SK-N-SH (cell line): ENCODE measurements around the gene PPARD. TPM values are rescaled to one million over a fixed set of nuclear protein-coding genes. Genes with fewer than 3 reads are reported as not detected.

Source experiments
- CTCF ChIA-PET: fragments of 300-600, 350-600 bp; formaldehyde crosslinking; extraction: SDS; loops from one replicate; lab custom pipeline; 2021; lab: Yijun Ruan, JAX
- POLR2A ChIA-PET: fragments of 350-600 bp; sonication (Branson Sonifier 250); formaldehyde crosslinking; extraction: SDS; loops from one replicate; lab custom pipeline; 2020; ENCODE audit warnings: antibody characterized with exemption, inconsistent platforms; lab: Yijun Ruan, JAX
- DNase-seq: peaks from one replicate; pipeline ENCODE4 v3.0.0; 2012
- H2AFZ ChIP-seq: fragments of 200-600 bp; sonication (generic); 2 replicates; pipeline ENCODE4 v1.8.1; 2016; ENCODE audit warnings: antibody characterized with exemption, mild to moderate bottlenecking, low read depth
- H3F3A ChIP-seq: fragments of 200-600 bp; sonication (generic); replicated peaks from 2 replicates; pipeline ENCODE3; 2016; ENCODE audit warnings: antibody characterized with exemption, mild to moderate bottlenecking; ENCODE audit not compliant: insufficient read depth
- H3K27ac ChIP-seq, 2 experiments: fragments of 200-500 bp in 1 of 2; fragments of 200-600 bp in 1 of 2; sonication (Bioruptor generic) in 1 of 2; sonication (generic), shearing (Covaris generic) in 1 of 2; 2 replicates each; pipeline versions ENCODE4 v1.5.1 to v1.6.1; 2014 to 2016; ENCODE audit warnings: low read depth in 2 of 2, inconsistent platforms in 1 of 2, low read length in 1 of 2, mild to moderate bottlenecking in 1 of 2, mixed read lengths in 1 of 2
- H3K27me3 ChIP-seq: fragments of 200-600 bp; sonication (generic), shearing (Covaris generic); 2 replicates; pipeline ENCODE4 v1.6.1; 2016; ENCODE audit warnings: mixed run types; ENCODE audit not compliant: insufficient read depth
- H3K36me3 ChIP-seq, 2 experiments: fragments of 200-500 bp in 1 of 2; fragments of 200-600 bp in 1 of 2; sonication (Bioruptor generic) in 1 of 2; sonication (generic) in 1 of 2; replicated peaks in 1 of 2; 2 replicates each; pipeline versions ENCODE3 to v1.5.1; 2014 to 2016; ENCODE audit warnings: low read length in 1 of 2, mild to moderate bottlenecking in 1 of 2; ENCODE audit not compliant: insufficient read depth in 2 of 2, control insufficient read depth in 1 of 2
- H3K4me1 ChIP-seq, 2 experiments: fragments of 200-500 bp in 1 of 2; fragments of 200-600 bp in 1 of 2; sonication (Bioruptor generic) in 1 of 2; sonication (generic), shearing (Covaris generic) in 1 of 2; 2 replicates each; pipeline versions ENCODE4 v1.5.1 to v1.6.1; 2014 to 2016; ENCODE audit warnings: low read depth in 1 of 2, low read length in 1 of 2, mixed run types in 1 of 2; ENCODE audit not compliant: insufficient read depth in 2 of 2, control insufficient read depth in 1 of 2
- H3K4me2 ChIP-seq: fragments of 200-600 bp; sonication (generic), shearing (Covaris generic); 2 replicates; pipeline ENCODE4 v1.6.1; 2017; ENCODE audit warnings: mixed run types
- H3K4me3 ChIP-seq, 2 experiments: fragments of 200-500 bp in 1 of 2; fragments of 200-600 bp in 1 of 2; sonication (Bioruptor generic) in 1 of 2; sonication (generic), shearing (Covaris generic) in 1 of 2; 2 replicates each; pipeline versions ENCODE4 v1.5.1 to v1.8.1; 2014 to 2016; ENCODE audit warnings: low read depth in 2 of 2, inconsistent platforms in 1 of 2, low read length in 1 of 2, mild to moderate bottlenecking in 1 of 2, mixed read lengths in 1 of 2, moderate library complexity in 1 of 2
- H3K79me2 ChIP-seq: fragments of 200-600 bp; sonication (generic); 2 replicates; pipeline ENCODE4 v1.8.1; 2017; ENCODE audit warnings: mild to moderate bottlenecking; ENCODE audit not compliant: insufficient read depth
- H3K9ac ChIP-seq: fragments of 200-600 bp; sonication (generic); 2 replicates; pipeline ENCODE4 v1.6.1; 2017; ENCODE audit warnings: mixed run types
- H3K9me2 ChIP-seq: fragments of 200-600 bp; sonication (generic); 2 replicates; pipeline ENCODE4 v1.6.1; 2017; ENCODE audit warnings: mixed run types
- H3K9me3 ChIP-seq: fragments of 200-600 bp; sonication (generic); 2 replicates; pipeline ENCODE4 v1.6.1; 2017; ENCODE audit warnings: mixed run types, mild to moderate bottlenecking, moderate library complexity
- H4K20me1 ChIP-seq: fragments of 200-600 bp; sonication (generic); 2 replicates; pipeline ENCODE4 v1.6.1; 2017; ENCODE audit warnings: mild to moderate bottlenecking, mixed run types; ENCODE audit not compliant: insufficient read depth
- CHD2 ChIP-seq: fragments of 150-350 bp; IDR thresholded peaks from 2 replicates; pipeline ENCODE4 v1.6.1; 2018; ENCODE audit warnings: low read length; ENCODE audit not compliant: partially characterized antibody
- EZH2phosphoT487 ChIP-seq: fragments of 200-600 bp; sonication (generic); IDR thresholded peaks from 2 replicates; pipeline ENCODE4 v1.6.1; 2017; ENCODE audit warnings: low read depth, mixed run types, mild to moderate bottlenecking, antibody characterized with exemption, moderate library complexity, borderline replicate concordance
- FOXJ3 ChIP-seq: sonication (generic); formaldehyde crosslinking; IDR thresholded peaks from 2 replicates; pipeline ENCODE4 v1.5.1; 2020; ENCODE audit warnings: mild to moderate bottlenecking, missing genetic modification reagents
- GABPA ChIP-seq: IDR thresholded peaks from 2 replicates; pipeline ENCODE4 v1.4.0; 2012; ENCODE audit warnings: low read depth, mild to moderate bottlenecking
- GATA2 ChIP-seq: sonication (generic); formaldehyde crosslinking; IDR thresholded peaks from 2 replicates; pipeline ENCODE4 v1.5.0; 2020; ENCODE audit warnings: mild to moderate bottlenecking, missing genetic modification reagents
- IRF3 ChIP-seq: fragments of 150-350 bp; IDR thresholded peaks from 2 replicates; pipeline ENCODE4 v1.6.1; 2016; ENCODE audit warnings: mild to moderate bottlenecking, low read depth, low read length
- JUND ChIP-seq: IDR thresholded peaks from 2 replicates; pipeline ENCODE4 v1.4.0; 2012
- MAX ChIP-seq: IDR thresholded peaks from 2 replicates; pipeline ENCODE4 v1.4.0; 2012; ENCODE audit warnings: low read depth
- MXI1 ChIP-seq: IDR thresholded peaks from 2 replicates; pipeline ENCODE4 v1.6.1; 2012; ENCODE audit warnings: mild to moderate bottlenecking, low read depth, low read length, improper control_type of control experiment
- NRF1 ChIP-seq: IDR thresholded peaks from 2 replicates; pipeline ENCODE4 v1.6.1; 2012; ENCODE audit warnings: low read depth, mild to moderate bottlenecking, low read length
- POLR2AphosphoS5 ChIP-seq: IDR thresholded peaks from 2 replicates; pipeline ENCODE4 v1.6.1; 2012; ENCODE audit warnings: low read depth, low read length
- RAD21 ChIP-seq: IDR thresholded peaks from 2 replicates; pipeline ENCODE4 v1.6.1; 2012; ENCODE audit warnings: mild to moderate bottlenecking, low read length
- RFX5 ChIP-seq: IDR thresholded peaks from 2 replicates; pipeline ENCODE4 v1.6.1; 2012; ENCODE audit warnings: mild to moderate bottlenecking, improper control_type of control experiment, low read length
- YY1 ChIP-seq: IDR thresholded peaks from 2 replicates; pipeline ENCODE4 v1.4.0; 2012; ENCODE audit warnings: low read depth, mild to moderate bottlenecking
- ZBTB33 ChIP-seq: IDR thresholded peaks from 2 replicates; pipeline ENCODE4 v1.4.0; 2012; ENCODE audit warnings: low read depth, borderline replicate concordance
- WGBS: methylation state at CpG from one replicate; pipeline ENCODE4 v1.1.6; 2017; ENCODE audit warnings: low lambda C conversion rate; 5-methylcytosine and 5-hydroxymethylcytosine counted together
- polyA plus RNA-seq, 3 experiments: library from polyadenylated mRNA; depleted of rRNA; stranded (reverse); fragments of >200 nt; gene quantifications; 2 replicates each; pipeline ENCODE4 v1.2.3, GENCODE V29; 2012

The PPARD gene
- polyA plus RNA-seq, 1 of the 3 experiments (the other 2 are of a cell fraction), result 13.3 TPM

GRCh38 chr6:35367646-35368037 is 25.3 kb downstream of the PPARD start:
- TF ChIP-seq IRF3 (no peak), POLR2AphosphoS5 (no peak), NRF1 (no peak), CHD2 (no peak), JUND (no peak), MXI1 (no peak), YY1 (no peak), RAD21 (no peak), GATA2 (no peak), ZBTB33 (no peak), FOXJ3 (CRISPR knock-in tag) (no peak), RFX5 (no peak), GABPA (no peak), MAX (no peak), EZH2phosphoT487 (no peak)
- CTCF ChIA-PET, result interaction anchor here (0.8 to 1.0 kb wide), 3 partner anchors 82 to 126 kb away, joined by 3 read pairs; partner anchors contain the start of gene RPL10A
- Histone ChIP-seq H3F3A (peaks cover 23% of the 10 kb centered on the region), H3K9me3 (no peaks in the 10 kb centered on the region), H3K36me3 (no peaks in the 10 kb centered on the region), H3K4me1 (peaks cover 26 to 37% of the 10 kb centered on the region in 2 experiments), H3K27me3 (no peaks in the 10 kb centered on the region), H3K4me3 (no peak overlapping the region), H2AFZ (no peak overlapping the region), H3K27ac (peak overlapping the region in 1 of 2 experiments; percentile 98; a peak in 2 of 4 replicates), H3K9ac (no peak overlapping the region), H4K20me1 (no peaks in the 10 kb centered on the region), H3K79me2 (peaks cover 64% of the 10 kb centered on the region), H3K4me2 (no peak overlapping the region; the same call in 1 of the 2 replicates), H3K9me2 (no peaks in the 10 kb centered on the region)
- DNase-seq, result no peak
- WGBS, result 96% methylated on average over 3 of the region's 5 CpGs
- POLR2A ChIA-PET, result no interaction called here
